SK-MEL-5 (cell line): ENCODE data around the gene SLC17A5. TPM values are rescaled to one million over a fixed set of nuclear protein-coding genes. Genes with fewer than 3 reads are reported as not detected.
A peak's percentile ranks its signal among the peaks of the same experiment; 100 is the strongest.
"Not testable (repeated sequence)": the region's sequence is repeated elsewhere in the genome, so short reads cannot be mapped to it uniquely, and the experiment has no call there.

Experiments
- DNase-seq: peaks from one replicate; pipeline ENCODE4 v3.0.0-alpha.2; 2016; ENCODE audit warnings: low read depth, low spot score
- in situ Hi-C: cut with HindIII; loops from 2 replicates; pipeline ENCODE4 v1.10.0; 2016; ENCODE audit warnings: low sequenced_read_pairs, high pct_unique_total_duplicates, low pct_unique_long_range_greater_than_20kb
- small RNA-seq, 2 experiments: library from RNA; depleted of rRNA; stranded (forward); fragments of <200 nt; gene quantifications; one replicate each; pipeline ENCODE3, GENCODE V24; 2014
- total RNA-seq: library from RNA; depleted of rRNA; stranded (reverse); fragments of >200 nt; shearing (Covaris generic); gene quantifications from 2 replicates; pipeline ENCODE4 v1.2.3, GENCODE V29; 2014; rRNA removed

The SLC17A5 gene
- total RNA-seq, 1 experiment from 2014 or later = 24.9 TPM

DNA sequence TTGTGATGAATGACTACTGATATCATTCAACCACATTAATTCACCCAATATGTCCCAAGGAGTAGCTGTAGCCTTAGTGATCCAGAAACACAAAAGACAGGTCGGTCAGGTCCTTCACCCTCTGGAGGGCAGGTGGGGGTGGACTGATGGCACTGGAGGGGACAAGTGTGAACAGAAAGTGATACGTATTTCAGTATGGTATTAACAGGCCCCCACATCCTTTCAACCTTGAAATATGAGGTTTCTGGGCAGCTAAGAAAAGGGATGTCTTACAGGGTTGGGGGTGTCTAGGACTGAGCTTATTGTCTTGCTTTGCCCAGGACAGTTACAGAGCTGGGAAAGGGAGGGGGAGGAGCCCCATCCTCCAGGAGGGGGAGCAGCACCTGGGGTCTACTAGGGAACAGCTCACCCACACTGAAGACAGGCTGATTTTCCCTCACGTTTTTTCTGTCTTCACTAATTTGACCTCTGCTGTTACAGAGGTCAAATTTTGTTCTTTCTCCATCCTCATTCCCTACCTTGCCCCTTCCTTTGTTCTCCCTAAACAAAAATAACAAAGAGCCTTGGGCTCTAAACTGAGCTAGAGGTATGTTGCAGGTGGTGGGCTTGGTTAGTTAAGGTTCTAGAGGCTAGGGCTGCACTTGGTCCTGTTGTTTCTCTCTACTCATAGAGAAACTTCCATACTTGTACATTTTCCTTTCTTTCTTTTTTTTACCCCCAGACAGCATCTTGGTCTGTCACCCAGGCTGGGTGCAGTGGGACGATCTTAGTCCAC is 95.0 kb downstream of the SLC17A5 start:
- in situ Hi-C loops = no loop called here
- no peak for DNase-seq

DNA sequence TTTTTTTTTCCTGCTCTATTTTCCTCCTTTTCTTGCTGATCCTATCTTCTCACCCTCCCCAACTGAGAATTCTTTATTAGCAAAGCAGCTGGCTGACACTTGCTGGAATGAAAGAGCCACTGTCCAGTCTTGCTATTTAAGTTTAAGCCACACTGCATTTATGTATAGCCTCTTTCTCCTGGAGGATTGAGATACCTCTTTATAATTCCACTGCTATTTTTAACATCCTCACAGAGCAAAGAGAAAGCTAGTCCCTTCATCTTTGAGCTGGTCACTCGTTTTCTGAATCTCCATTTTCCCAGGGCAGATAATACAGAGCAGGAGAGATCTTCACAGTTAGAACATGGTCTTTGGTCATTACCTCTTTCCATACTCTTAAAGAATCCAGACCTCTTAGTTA is 97.0 kb downstream of the SLC17A5 start:
- DNase-seq = peak; percentile 92
- in situ Hi-C loops = no loop called here

DNA sequence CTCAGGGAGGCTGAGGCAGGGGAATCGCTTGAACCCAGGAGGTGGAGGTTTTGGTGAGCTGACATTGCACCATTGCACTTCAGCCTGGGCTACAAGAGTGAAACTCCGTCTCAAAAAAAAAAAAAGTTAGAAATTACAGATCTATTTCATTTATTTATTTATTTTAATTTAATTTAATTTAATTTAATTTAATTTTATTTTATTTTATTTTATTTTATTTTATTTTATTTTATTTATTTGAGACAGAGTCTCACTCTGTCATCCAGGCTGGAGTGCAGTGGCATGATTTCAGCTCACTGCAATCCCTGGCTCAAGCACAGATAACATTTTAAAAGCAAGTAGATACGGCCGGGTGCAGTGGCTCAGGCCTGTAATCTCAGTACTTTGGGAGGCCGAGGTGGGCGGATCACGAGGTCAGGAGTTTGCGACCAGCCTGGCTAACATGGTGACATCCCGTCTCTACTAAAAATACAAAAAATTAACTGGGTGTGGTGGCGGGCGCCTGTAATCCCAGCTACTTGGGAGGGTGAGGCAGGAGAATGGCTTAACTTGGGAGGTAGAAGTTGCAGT is 98.3 kb downstream of the SLC17A5 start:
- DNase-seq, in situ Hi-C loops: not testable (repeated sequence)

DNA sequence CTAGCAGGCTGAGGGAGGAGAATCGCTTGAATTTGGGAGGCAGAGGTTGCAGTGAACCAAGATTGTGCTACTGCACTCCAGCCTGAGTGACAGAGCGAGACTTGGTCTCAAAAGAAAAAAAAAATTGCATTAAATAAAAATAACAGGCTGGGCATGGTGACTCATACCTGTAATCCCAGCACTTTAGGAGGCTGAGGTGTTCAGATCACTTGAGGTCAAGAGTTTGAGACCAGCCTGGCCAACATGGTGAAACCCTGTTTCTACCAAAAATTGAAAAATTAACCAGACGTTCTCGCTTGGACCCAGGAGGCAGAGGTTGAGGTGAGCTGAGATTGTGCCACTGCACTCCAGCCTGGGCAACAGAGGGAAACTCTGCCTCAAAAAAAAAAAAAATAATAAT is 102.7 kb downstream of the SLC17A5 start:
- in situ Hi-C loops, DNase-seq: not testable (repeated sequence)

DNA sequence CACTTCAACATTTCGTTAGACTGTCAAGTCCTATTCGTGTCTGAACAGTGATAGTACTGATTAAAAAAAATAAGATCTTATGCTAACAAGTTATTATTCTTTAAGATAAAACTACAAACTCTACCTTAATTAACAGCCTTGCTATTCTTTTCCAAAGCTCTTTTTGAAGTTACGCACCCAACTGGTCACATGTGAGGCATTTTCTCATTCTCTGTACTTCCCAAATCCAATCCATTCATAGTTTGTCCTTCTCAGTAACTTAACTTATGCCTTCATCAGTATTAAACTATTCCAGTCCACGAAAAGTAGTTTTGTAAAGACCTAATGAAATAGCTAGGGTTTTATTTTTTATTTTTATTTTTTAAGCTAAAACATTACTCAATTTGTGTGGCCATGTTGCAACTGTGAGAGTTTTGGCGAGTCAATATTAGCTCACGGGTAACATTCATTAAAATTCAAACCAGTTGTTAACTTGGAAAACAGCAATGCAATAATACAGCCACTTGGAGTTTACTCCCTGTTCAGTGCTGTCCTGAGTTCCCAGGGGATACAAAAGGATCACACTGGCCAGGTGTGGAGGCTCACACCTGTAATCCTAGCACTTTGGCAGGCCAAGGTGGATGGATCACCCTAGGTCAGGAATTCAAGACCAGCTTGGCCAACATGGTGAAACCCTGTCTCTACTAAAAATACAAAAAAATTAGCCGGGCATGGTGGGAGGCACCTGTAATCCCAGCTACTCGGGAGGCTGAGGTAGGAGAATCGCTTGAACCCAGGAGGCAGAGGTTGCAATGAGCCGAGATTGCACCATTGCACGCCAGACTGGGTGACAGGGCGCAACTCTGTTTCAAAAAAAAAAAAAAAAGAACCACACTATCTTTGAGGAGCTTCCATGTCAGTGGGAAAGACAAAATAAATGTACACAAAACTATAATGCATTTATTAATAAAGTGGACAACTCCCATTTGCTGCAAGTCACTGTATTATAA is 105.0 kb downstream of the SLC17A5 start:
- DNase-seq = no peak
- in situ Hi-C loops = no loop called here

DNA sequence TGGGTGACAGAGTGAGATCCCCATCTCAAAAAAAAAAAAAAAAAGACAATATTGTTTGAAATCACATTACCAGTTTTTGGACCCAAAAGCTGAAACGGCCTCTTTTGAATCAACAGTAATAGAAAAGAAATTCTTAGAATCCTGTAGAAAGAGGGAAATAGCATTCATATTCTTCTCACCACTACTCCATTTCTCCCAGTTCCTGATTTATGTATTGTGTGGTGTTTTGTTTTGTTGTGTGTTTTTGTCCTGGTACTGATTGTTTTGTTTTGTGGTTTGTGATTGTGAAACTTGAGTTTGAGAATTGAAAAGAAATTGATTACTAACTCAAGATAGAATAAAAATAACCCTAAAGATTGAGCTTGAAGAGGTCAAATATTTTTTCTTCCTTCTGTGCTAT is 106.8 kb downstream of the SLC17A5 start:
- DNase-seq = no peak
- in situ Hi-C loops = no loop called here

Small RNA genes within 50 kb of the gene (small RNA-seq; reads per million reads assigned to genes)
- 0 reads per million in 2 experiments for gene RPS27P15

Other genes with a start within 250 kb of the SLC17A5 start
- not detected in 2 replicates for gene CGAS, start 201.7 kb downstream of the SLC17A5 start, total RNA-seq
- gene MTO1, start 192.3 kb downstream of the SLC17A5 start, total RNA-seq = 22.6 and 26.3 TPM in 2 replicates
- 12,462 and 13,460 TPM in 2 replicates for gene EEF1A1, start 133.0 kb downstream of the SLC17A5 start, total RNA-seq
- gene CD109, start 42.2 kb upstream of the SLC17A5 start, total RNA-seq = 53.1 and 55.9 TPM in 2 replicates